ENCODE measurements around the gene CERT1. TPM values are rescaled to one million over a fixed set of nuclear protein-coding genes. Genes with fewer than 3 reads are reported as not detected.

The CERT1 gene
- total RNA-seq, 1 donor from 2014 or later = 24.6 TPM

GRCh38 chr5:75395277-75395676, 116.2 kb downstream of the CERT1 start:
- no peak for TF ChIP-seq CTCF (conservative IDR thresholded peaks at IDR 0.05)
- Mint-ChIP-seq H3K36me3 (ENCODE audit: low read depth) (no peaks in the 10 kb centered on the region), H3K27ac (ENCODE audit: unreplicated experiment) (no peak overlapping the region)

GRCh38 chr5:75389430-75389829, 122.0 kb downstream of the CERT1 start:
- DNase-seq (ENCODE audit: low read depth, low spot score) = no peak
- Mint-ChIP-seq H3K27me3 (ENCODE audit: low read depth) (no peaks in the 10 kb centered on the region), H3K4me1 (no peaks in the 10 kb centered on the region), H3K27ac (ENCODE audit: unreplicated experiment) (no peak overlapping the region), H3K36me3 (ENCODE audit: low read depth) (peaks cover 4% of the 10 kb centered on the region), H3K9me3 (no peaks in the 10 kb centered on the region), H3K4me3 (no peak overlapping the region)
- no peak for TF ChIP-seq CTCF (conservative IDR thresholded peaks at IDR 0.05)

More at GRCh38 chr5:75395277-75395676, 116.2 kb downstream of the CERT1 start:
- peaks cover 5% of the 10 kb centered on the region for H3K4me1 Mint-ChIP-seq
- no peak overlapping the region for H3K4me3 Mint-ChIP-seq
- peak; percentile 20 for DNase-seq (ENCODE audit: low read depth, low spot score)
- H3K9me3 Mint-ChIP-seq = no peaks in the 10 kb centered on the region
- no peaks in the 10 kb centered on the region for H3K27me3 Mint-ChIP-seq (ENCODE audit: low read depth)

GRCh38 chr5:75387806-75388205, 123.6 kb downstream of the CERT1 start:
- H3K4me1 Mint-ChIP-seq = no peaks in the 10 kb centered on the region
- no peak for TF ChIP-seq CTCF (conservative IDR thresholded peaks at IDR 0.05)
- H3K27me3 Mint-ChIP-seq (ENCODE audit: low read depth) = no peaks in the 10 kb centered on the region
- DNase-seq (ENCODE audit: low read depth, low spot score) = no peak
- no peak overlapping the region for H3K4me3 Mint-ChIP-seq
- no peaks in the 10 kb centered on the region for H3K9me3 Mint-ChIP-seq
- peaks cover 4% of the 10 kb centered on the region for H3K36me3 Mint-ChIP-seq (ENCODE audit: low read depth)
- no peak overlapping the region for H3K27ac Mint-ChIP-seq (ENCODE audit: unreplicated experiment)

- Mint-ChIP-seq H3K36me3 (ENCODE audit: low read depth) (peaks cover 7% of the 10 kb centered on the region), H3K4me1 (no peaks in the 10 kb centered on the region), H3K27ac (ENCODE audit: unreplicated experiment) (no peak overlapping the region), H3K4me3 (no peak overlapping the region), H3K9me3 (no peaks in the 10 kb centered on the region), H3K27me3 (ENCODE audit: low read depth) (no peaks in the 10 kb centered on the region)
- DNase-seq (ENCODE audit: low read depth, low spot score) = no peak
- TF ChIP-seq CTCF (conservative IDR thresholded peaks at IDR 0.05) = no peak
Measured at GRCh38 chr5:75384218-75384617, 127.2 kb downstream of the CERT1 start.

GRCh38 chr5:75381456-75381855, 130.0 kb downstream of the CERT1 start:
- H3K4me1 Mint-ChIP-seq = no peaks in the 10 kb centered on the region
- H3K27ac Mint-ChIP-seq (ENCODE audit: unreplicated experiment) = no peak overlapping the region
- no peaks in the 10 kb centered on the region for H3K9me3 Mint-ChIP-seq
- no peak overlapping the region for H3K4me3 Mint-ChIP-seq
- no peaks in the 10 kb centered on the region for H3K27me3 Mint-ChIP-seq (ENCODE audit: low read depth)
- DNase-seq (ENCODE audit: low read depth, low spot score) = no peak
- peaks cover 3% of the 10 kb centered on the region for H3K36me3 Mint-ChIP-seq (ENCODE audit: low read depth)
- TF ChIP-seq CTCF (conservative IDR thresholded peaks at IDR 0.05) = no peak

GRCh38 chr5:75380099-75380498, 131.3 kb downstream of the CERT1 start:
- DNase-seq (ENCODE audit: low read depth, low spot score) = no peak
- no peaks in the 10 kb centered on the region for H3K4me1 Mint-ChIP-seq
- H3K27me3 Mint-ChIP-seq (ENCODE audit: low read depth) = no peaks in the 10 kb centered on the region
- no peak overlapping the region for H3K27ac Mint-ChIP-seq (ENCODE audit: unreplicated experiment)
- H3K36me3 Mint-ChIP-seq (ENCODE audit: low read depth) = peaks cover 3% of the 10 kb centered on the region
- no peak overlapping the region for H3K4me3 Mint-ChIP-seq
- no peaks in the 10 kb centered on the region for H3K9me3 Mint-ChIP-seq
- TF ChIP-seq CTCF (conservative IDR thresholded peaks at IDR 0.05) = no peak
